ENCODE data around the gene CUZD1. TPM values are rescaled to one million over a fixed set of nuclear protein-coding genes. Genes with fewer than 3 reads are reported as not detected.
"Not testable (repeated sequence)": the region's sequence is repeated elsewhere in the genome, so short reads cannot be mapped to it uniquely, and the experiment has no call there.

The CUZD1 gene
- total RNA-seq, 1 donor from 2014 or later, result 0.56 TPM

GRCh38 chr10:122864901-122865300 lies 19.2 kb upstream of the CUZD1 start:
- intact Hi-C loops (cut with DNase I), result no loop called here
- ATAC-seq (no peak), DNase-seq (no peak)
- H3K4me1 ChIP-seq, result no peaks in the 10 kb centered on the region
- no peak overlapping the region for H3K4me3 ChIP-seq
- no peaks in the 10 kb centered on the region for H3K9me3 ChIP-seq
- no peak for TF ChIP-seq CTCF (IDR thresholded peaks at IDR 0.05)
- H3K36me3 ChIP-seq, result no peaks in the 10 kb centered on the region
- H3K27me3 ChIP-seq (ENCODE audit: low read depth), result no peaks in the 10 kb centered on the region
- no peak overlapping the region for H3K27ac ChIP-seq

GRCh38 chr10:122864194-122864592 lies 18.5 kb upstream of the CUZD1 start:
- intact Hi-C loops (cut with DNase I), result no loop called here

GRCh38 chr10:122863216-122864193 lies 17.8 kb upstream of the CUZD1 start:
- no peak overlapping the region for H3K4me3 ChIP-seq
- H3K27me3 ChIP-seq (ENCODE audit: low read depth), result no peaks in the 10 kb centered on the region
- no peak for DNase-seq
- no peak for ATAC-seq
- no peak overlapping the region for H3K27ac ChIP-seq
- TF ChIP-seq CTCF (IDR thresholded peaks at IDR 0.05), result no peak
- intact Hi-C loops (cut with DNase I), result no loop called here
- no peaks in the 10 kb centered on the region for H3K9me3 ChIP-seq
- no peaks in the 10 kb centered on the region for H3K4me1 ChIP-seq
- no peaks in the 10 kb centered on the region for H3K36me3 ChIP-seq

More at GRCh38 chr10:122864194-122864592, 18.5 kb upstream of the CUZD1 start:
- H3K9me3 ChIP-seq, result no peaks in the 10 kb centered on the region
- H3K36me3 ChIP-seq, result no peaks in the 10 kb centered on the region
- H3K4me3 ChIP-seq, result no peak overlapping the region
- no peak overlapping the region for H3K27ac ChIP-seq
- no peaks in the 10 kb centered on the region for H3K27me3 ChIP-seq (ENCODE audit: low read depth)
- H3K4me1 ChIP-seq, result no peaks in the 10 kb centered on the region
- TF ChIP-seq CTCF (IDR thresholded peaks at IDR 0.05), result no peak
- DNase-seq (no peak), ATAC-seq (no peak)

GRCh38 chr10:122861711-122862161 lies 16.1 kb upstream of the CUZD1 start:
- H3K4me1 ChIP-seq, result no peaks in the 10 kb centered on the region
- ATAC-seq, result no peak
- no peak overlapping the region for H3K27ac ChIP-seq
- intact Hi-C loops (cut with DNase I), result no loop called here
- H3K4me3 ChIP-seq, result no peak overlapping the region
- TF ChIP-seq CTCF (IDR thresholded peaks at IDR 0.05), result no peak
- no peak for DNase-seq
- H3K36me3 ChIP-seq, result no peaks in the 10 kb centered on the region
- no peaks in the 10 kb centered on the region for H3K9me3 ChIP-seq
- no peaks in the 10 kb centered on the region for H3K27me3 ChIP-seq (ENCODE audit: low read depth)

- Histone ChIP-seq H3K27me3 (ENCODE audit: low read depth) (no peaks in the 10 kb centered on the region), H3K9me3 (no peaks in the 10 kb centered on the region), H3K36me3 (no peaks in the 10 kb centered on the region), H3K27ac (no peak overlapping the region), H3K4me1 (no peaks in the 10 kb centered on the region), H3K4me3 (no peak overlapping the region)
- no peak for TF ChIP-seq CTCF (IDR thresholded peaks at IDR 0.05)
- DNase-seq, result no peak
- intact Hi-C loops (cut with DNase I), result no loop called here
- no peak for ATAC-seq
These were observed 13.9 kb upstream of the CUZD1 start for GRCh38 chr10:122859527-122859926.

- H3K4me3 ChIP-seq; H3K9me3 ChIP-seq; ATAC-seq; H3K36me3 ChIP-seq; H3K27me3 ChIP-seq (ENCODE audit: low read depth); H3K4me1 ChIP-seq; DNase-seq; intact Hi-C loops (cut with DNase I); H3K27ac ChIP-seq: not testable (repeated sequence)
These were observed 12.4 kb upstream of the CUZD1 start for GRCh38 chr10:122858042-122858441.
